Measurements from ENCODE around the gene KRTAP10-9.
"Not testable (repeated sequence)": the region's sequence is repeated elsewhere in the genome, so short reads cannot be mapped to it uniquely, and the experiment has no call there.

KRTAP10-9 gene

DNA sequence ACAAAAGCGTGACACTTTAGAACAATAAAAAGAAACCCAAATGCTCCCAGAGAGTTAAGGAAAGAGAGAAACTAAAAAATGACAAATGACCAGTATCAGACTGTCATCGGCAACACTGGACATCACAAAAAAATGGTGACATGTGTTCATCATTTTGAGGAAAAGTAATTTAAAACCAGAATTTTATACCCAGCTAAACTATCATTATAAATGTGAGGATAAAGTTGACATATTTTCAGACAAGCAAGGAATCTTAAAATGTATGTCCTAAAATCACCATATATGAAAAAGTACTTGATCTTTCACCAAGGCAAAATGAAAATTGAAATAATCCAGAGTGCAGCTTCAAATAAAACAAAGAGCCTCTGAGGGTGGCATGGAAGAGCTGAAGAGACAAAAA is 18.0 kb downstream of the KRTAP10-9 start:
- no peak for DNase-seq

DNA sequence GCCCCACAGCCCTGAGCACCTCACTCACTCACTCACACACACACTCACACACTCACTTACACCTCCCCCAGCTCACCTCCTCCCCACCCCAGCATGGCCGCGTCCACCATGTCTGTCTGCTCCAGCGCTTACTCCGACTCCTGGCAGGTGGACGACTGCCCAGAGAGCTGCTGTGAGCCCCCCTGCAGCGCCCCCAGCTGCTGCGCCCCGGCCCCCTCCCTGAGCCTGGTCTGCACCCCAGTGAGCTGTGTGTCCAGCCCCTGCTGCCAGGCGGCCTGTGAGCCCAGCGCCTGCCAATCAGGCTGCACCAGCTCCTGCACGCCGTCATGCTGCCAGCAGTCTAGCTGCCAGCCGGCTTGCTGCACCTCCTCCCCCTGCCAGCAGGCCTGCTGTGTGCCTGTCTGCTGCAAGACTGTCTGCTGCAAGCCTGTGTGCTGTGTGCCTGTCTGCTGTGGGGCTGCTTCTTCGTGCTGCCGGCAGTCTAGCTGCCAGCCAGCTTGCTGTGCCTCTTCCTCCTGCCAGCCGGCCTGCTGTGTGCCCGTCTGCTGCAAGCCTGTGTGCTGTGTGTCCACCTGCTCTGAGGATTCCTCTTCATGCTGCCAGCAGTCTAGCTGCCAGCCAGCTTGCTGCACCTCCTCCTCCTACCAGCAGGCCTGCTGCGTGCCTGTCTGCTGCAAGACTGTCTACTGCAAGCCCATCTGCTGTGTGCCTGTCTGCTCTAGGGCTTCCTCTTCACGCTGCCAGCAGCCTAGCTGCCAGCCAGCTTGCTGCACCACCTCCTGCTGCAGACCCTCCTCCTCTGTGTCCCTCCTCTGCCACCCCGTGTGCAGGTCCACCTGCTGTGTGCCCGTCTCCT is 19.7 kb downstream of the KRTAP10-9 start, which contains the start of gene KRTAP10-11:
Gene KRTAP10-11, plus strand, starts transcription at position 49 of the 856 bp plus-strand sequence. Its CDS starts 45 bp downstream, at position 94.
- DNase-seq: not testable (repeated sequence)

DNA sequence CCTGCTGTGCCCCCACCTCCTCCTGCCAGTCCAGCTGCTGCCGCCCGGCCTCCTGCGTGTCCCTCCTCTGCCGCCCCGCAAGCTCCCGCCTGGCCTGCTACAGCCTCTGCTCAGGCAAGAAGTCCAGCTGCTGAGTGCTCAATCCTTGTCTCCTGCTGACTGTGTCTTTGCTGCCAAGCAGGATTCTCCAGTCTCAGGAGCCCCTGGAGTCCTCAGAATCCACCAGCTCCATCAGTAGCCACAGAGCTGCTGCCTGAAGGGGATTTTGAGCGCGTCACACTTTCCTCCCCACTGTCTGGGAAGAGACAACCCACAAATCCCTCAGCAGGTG is 20.3 kb downstream of the KRTAP10-9 start:
- DNase-seq: no peak

DNA sequence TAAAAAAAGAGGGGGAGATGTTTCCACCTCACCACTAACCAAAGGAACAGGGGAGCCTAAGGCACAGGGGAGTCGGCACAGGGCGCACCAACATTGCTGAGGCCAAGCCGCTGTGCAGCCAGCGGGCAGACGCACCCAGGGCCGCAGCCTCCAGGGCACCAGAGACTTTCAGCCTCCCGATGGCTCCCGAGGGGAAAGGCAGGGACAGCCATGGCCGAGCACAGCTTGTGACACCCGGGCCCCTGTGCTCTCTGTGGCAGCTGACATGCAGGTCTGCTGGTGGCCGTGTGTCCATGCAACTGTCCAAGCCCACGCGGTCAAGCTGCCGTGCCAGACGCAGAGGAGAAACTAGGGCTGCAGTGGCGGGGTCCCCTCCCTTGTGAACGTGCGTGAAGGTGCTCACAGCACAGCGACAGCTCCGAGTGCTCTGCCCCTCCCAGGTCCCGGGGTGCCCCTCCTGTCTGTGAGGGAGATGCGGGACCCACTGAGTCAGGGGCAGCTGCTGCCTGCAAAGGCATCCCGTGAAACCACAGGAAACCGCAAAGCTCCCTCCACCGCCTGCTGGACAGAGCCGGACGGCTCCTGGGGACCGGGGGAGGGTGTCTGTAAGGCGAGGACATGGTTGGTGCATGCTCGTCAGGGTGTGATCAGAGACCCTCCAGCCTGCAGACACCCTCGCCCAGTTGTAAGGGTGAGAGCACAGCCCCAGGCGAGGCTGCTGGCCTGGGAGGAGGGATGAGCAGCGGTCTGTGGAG is 21.8 kb downstream of the KRTAP10-9 start:
- DNase-seq: no peak

DNA sequence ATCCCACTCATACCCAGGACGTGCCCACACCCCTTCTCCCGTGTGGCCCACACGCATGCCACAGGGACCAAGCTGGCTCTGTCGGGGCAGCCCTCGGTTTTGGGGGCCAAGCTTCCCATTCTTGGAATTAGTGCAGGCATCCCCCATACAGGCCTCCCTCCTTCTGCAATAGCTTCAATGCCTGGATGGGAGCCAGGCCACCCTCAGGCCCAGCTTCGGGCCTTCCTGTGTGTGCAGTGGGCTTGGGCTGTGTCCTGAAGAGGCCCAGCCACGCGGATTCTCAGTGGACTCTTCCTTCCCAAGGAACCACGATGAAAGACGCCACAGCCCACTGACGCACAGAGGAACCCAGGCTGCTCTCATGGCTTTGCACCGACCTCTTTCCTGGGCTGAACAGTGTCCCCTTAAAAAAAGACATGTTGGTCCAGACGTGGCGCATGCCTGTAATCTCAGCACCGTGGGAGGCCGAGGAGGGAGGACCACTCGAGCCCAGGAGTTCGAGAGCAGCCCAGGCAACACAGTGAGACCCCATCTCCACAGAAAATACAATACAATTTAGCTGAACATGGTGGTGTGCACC is 22.7 kb downstream of the KRTAP10-9 start:
- DNase-seq: no peak

DNA sequence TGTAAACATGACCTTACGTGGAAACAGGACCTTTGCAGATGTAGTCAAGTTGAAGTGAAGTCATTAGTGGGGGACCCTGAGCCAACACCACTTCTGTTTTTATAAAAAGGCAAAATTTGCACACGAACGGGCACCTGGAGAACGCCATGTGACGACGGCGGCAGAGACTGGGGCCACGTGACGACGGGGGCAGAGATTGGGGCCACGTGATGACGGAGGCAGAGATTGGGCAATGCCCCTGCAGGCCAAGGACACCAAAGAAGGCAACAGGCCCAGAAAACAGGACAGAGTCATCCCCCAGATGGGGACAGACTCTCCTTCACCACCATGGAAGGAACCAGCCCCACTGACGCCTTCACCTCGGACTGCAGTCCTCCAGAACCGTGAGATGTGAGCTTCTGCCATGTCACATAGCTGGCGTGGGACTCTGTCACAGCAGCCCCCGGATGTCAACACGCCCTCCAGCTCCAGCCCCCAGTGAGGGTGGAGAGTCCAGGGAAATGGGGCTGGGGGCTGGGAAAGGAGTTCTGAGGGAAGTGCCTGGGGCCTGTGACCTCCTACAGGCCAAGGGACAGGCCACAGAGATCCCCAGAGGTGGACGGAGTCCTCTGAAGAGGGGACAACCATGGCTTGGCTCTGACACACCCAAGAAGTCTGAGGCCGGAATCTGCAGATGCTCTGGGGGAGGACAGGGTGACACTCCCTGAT is 23.5 kb downstream of the KRTAP10-9 start:
- DNase-seq: no peak

DNA sequence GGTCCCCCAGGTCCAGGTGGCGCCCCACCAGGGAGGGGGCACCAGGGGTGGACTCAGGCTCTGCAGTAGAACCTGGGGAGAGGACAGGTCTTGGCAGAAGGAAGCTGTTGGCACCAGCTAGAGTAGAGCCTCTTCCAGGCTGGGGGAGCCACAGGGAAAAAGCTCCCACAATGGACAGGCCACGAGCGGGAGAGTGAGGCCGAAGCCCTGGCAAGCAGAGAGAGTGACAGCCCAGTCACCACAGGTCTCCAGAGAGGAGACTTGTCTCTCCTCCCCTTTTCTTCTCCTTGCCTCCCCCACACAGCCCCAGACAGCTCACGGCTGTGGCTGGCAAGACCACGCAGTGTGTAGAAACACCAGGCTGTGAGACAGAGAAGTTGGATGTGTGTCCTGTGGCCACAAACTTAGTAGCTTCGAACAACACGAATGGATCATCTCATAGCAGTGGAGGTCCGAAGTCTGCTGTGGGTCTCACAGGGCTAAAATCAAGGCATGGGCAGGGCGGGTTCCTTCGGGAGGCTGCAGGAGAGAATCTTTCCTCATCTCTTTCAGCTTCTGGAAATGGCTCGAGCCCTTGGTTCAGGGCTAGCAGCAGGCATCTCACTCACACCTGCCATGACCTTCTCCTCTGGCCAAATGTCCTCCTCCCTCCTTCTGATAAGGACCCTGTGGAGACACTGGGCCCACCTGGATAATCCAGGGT is 24.2 kb downstream of the KRTAP10-9 start:
- no peak for DNase-seq

DNA sequence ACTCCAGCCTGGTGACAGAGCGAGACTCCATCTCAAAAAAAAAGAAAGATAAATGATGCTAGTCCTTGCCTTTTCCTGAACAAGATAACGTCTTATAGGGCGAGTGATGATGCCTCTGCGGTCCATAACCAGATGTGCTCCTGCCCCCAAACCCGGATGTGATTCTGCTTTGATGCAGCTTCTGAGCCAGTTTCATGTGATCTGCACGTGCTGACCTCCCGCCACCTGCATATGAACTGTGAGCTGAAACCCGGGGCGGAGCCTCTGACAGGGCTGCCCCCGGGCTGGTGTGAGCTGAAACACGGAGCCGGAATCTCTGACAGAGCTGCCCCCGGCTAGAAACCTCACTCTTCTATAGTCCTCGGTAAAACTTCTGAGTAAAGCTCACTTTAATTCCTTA is 26.2 kb downstream of the KRTAP10-9 start:
- no peak for DNase-seq

DNA sequence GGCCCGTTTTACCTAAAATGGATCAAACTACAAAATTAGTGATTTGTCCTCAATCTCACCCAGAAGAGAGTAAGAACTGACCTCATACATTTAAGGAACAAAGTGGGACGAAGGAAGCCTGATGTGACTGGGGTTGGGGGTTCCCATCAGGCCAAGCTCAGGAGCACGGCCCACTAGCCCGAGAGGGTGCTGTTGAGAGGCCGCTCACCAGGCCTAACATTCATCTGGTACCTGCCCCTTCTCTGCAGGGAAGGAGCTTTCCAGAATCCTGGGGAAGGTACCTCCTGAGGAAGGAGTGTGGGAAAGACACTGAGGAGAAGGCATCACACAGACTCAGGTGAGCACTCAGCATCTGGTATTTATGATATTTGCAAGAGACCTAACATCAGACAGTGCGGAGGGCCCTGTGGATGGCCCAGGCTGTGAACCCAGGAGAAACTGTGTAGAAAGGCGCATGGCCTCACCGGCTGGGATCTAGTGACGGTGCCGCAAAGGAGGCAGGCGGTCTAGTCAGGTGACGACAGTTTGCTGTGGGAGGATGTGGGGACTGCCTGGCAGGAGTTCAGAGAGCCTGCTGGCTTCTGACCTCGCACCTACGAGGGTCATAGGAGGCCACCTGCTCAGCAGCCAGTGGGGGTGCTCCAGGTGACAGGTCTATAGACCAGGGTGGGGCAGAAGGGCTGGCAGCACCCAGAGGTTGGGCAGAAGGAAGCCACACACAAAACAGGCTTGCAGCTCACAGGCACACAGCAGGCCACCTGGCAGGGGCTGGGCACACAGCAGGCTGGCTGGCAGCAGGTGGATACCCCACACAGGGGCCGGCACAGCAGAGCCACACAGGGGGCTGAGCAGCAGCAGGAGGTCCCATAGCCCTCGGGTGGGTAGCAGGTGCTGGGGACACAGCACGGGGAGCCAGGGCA is 27.0 kb downstream of the KRTAP10-9 start:
- no peak for DNase-seq

DNA sequence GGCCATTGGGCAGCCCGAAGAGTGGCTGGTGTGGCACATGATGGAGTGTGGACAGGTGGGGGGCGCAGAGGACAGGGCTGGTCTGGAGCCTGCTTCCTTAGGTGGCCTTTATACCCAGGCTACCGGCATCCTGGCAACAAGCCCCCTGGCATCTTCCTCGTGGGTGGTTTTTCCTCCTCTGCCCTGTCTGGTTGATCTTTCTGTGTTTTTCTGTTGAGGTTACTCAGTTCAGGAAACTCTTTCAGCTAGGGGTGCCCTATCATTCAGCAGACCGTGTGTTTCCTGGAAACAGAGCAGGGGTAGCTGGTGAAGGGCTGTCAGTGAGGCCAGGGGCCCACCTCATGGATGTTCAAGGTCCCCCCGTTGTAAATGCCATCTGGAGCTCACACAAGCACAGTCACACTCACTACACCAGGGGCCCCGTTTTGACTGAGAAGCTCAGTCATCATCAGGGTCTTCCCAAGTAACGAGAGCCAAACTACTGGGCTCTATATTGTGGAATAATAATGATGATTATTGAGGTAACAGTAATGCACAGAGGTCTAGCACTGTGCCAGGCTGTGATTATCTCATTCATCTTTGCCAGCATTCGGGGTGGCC is 27.8 kb downstream of the KRTAP10-9 start, which contains the start of gene KRTAP12-4:
Gene KRTAP12-4, minus strand, starts transcription at position 84 of the 600 bp plus-strand sequence. Its CDS starts 45 bp downstream, at position 39.
- no peak for DNase-seq

DNA sequence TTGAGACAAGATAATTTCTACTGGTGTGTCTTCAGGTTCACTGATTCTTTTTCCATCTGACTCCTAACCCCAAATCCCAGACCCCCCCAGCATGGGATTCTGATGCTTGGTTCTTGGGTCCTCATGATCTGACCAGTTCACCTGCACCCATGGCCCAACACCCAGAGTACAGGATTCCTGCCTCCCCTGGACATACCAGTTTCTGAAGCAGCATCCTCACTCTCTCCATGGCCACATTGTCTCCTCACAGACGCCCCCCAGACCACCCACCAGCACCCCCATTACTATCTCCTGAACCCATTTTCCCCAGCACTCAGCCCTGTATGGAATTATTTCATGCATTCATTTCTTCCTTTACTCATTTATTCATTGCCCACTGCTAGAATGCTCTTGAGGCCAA is 30.0 kb downstream of the KRTAP10-9 start:
- DNase-seq: no peak

DNA sequence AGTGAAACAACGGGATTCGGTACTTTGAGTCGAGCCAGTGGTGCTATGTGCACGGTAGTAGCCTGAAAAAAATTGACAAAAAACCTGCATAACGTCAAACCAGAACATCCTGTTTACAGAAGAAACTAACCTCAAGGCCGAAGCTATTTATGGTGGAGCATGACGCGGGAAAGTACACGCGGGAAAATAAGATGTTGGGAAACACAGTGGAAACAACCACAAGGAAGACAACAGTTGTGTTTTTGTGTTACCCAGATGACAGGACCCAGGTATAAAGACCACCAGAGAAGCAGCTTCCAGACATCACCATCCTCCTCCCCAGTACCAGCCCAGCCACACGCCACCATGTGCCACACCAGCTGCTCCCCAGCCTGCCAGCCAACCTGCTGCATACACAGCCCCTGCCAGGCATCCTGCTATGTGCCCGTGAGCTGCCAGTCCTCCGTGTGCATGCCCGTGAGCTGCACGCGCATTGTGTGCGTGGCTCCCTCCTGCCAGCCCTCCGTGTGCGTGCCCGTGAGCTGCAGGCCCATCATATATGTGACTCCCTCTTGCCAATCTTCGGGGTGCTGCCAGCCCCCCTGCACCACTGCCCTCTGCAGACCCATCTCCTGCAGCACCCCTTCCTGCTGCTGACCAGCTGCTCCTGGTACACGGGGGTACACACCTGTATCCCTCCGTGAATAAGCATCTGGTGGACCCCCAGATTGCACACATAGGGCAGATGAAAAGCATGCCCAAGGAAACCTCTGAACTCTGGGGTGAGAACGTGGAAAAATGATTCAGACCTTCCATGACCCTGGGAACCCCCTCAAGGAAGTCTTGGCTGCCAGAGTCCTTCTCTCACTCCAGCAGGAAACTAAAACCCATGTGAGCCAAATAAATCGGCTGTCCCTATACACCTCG is 31.0 kb downstream of the KRTAP10-9 start, which contains the start of gene KRTAP12-3:
Gene KRTAP12-3, plus strand, starts transcription at position 298 of the 906 bp plus-strand sequence. Its CDS starts 48 bp downstream, at position 346.
- DNase-seq: no peak

DNA sequence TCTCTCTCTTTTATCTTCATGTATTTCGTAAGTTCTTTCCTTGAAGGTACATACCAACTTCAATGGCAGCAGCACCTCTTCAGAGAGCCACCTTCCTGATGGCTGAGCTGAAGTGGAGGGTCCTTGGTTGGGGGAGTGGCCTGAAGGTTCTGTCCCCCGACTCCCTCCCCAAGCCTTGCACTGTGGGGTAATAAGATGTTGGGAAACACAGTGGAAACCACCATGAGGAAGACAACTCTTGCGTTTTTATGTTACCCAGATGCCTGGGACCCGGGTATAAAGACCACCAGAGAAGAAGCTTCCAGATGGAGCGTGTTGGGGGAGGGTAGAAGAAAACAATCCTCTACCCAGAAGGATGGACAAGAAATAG is 31.6 kb downstream of the KRTAP10-9 start:
- no peak for DNase-seq

DNA sequence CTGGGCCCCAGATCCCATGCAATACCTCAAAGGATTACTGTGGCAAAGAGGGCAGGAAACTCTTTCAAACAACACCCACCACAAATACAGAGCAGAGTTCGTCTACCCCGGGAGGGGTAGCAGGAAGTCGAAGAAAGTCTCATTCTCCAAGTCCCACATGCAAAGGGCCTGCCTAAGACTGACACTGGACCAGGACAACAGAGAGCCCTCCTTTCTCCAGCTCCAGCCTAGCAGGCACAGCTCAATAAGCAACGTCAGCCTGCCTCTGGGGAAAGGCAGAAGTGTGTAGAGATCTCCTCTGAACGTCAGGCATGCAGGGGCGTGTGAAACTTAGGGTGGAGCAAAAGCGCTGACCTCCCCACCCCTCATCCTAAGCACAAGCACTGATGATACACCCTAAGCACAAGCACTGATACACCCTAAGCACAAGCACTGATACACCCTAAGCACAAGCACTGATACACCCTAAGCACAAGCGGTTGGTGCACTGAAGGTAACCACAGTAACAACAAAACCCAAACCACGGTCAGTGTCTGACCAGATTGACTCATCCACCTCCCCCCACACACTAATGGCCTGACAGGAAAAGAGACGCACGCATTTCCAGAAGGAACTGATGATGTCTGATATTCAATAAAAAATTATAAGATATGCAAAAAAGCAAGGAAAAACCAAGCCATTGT is 32.2 kb downstream of the KRTAP10-9 start:
- peak; percentile 15 for DNase-seq

DNA sequence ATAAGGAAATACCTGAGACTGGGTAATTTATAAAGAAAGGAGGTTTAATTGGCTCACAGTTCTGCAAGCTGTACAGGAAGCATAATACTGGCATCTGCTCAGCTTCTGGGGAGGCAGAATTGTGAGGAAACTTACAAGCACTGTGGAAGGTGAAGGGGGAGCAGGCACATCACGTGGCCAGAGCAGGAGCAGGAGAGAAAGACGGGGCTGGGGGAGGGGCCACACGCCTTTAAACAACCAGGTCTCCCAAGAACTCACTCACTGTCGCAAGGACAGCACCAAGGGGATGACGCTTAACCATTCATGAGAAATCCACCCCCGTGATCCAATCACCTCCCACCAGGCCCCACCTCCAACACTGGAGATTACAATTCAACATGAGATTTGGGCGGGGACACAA is 34.7 kb downstream of the KRTAP10-9 start:
- DNase-seq: not testable (repeated sequence)

DNA sequence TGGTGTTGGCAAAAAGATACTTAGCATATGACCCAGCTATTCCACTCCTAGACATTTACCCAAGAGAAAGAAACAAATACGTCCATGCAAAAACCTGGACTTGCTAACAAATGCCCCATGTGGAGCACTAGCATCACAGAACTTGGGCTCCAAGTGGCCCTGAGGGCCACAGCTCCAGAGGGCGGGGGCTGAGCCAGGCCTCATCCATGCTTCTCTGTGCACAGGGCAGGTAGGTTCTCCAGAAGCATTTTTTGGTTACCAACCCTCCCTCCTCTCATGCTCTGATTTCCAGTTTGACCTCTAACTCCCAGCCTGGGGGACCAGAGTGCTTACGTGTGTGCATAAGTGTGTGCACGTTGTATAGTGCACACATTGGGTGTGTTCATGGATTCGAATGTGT is 37.8 kb downstream of the KRTAP10-9 start:
- DNase-seq: no peak

DNA sequence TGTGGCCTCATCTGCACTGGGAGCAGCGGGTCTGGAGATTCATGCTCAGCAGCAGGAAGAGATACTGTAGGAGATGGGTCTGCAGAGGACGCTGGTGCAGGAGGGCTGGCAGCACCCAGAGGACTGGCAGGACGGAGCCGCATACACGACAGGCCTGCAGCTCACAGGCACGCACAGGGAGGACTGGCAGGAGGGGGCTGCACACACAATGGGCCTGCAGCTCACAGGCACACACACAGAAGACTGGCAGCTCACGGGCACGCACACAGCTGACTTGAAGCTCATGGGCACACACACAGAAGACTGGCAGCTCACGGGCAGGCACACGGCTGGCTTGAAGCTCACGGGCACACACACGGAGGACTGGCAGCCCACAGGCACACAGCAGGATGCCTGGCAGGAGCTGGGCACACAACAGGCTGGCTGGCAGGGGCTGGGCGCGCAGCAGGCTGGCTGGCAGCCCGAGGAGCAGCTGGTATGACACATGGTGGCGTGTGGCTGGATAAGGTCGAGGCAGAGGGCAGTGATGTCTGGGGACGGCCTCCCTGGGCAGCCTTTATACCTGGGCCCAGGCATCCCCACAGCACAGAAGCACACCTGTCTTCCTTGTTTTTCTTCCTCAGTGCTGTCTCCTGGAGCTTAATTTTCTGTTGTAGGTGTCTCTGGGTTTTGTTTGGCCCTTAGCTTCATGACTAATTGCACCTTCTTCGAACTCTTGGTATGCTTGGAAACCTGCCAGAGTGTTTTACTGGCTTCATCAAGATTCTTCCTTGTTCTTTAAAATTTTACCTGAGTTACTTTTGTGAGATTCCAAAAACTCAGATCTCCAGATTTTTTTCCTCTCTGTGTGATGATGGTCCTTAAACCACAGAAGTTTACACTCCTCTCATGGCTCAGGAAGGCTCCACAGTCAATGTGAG is 39.8 kb downstream of the KRTAP10-9 start, which contains the start of gene KRTAP12-2:
Gene KRTAP12-2, minus strand, starts transcription at position 527 of the 920 bp plus-strand sequence. Its CDS starts 41 bp downstream, at position 486.
- no peak for DNase-seq

DNA sequence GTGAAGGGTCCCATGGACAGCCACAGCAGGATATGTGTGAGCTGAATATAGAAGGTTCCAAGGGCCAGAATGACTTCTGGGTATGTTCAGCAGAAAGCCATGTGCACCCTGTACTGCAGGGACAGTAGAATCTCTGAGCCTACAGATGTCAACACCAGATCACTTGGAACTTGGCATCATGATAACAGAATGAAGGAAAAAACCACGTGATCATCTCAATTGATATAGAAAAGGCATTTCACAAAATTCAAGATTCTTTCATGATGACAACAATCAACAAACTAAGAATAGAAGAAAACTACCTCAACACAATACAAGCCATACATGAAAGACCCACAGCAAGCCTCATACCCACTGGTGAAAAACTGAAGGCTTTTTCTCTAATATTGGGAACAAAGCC is 40.7 kb downstream of the KRTAP10-9 start:
- DNase-seq: no peak
